MM.1S (cell line): ENCODE data around the gene FAM3D.

Source experiments
- DNase-seq: peaks from one replicate; pipeline ENCODE4 v3.0.0-alpha.2; 2015
- H2AFZ ChIP-seq: fragments of 300-600 bp; sonication (generic); 2 replicates; pipeline ENCODE4 v1.6.0; 2016; ENCODE audit warnings: antibody characterized with exemption, low read length
- H3F3A ChIP-seq: fragments of 300-600 bp; sonication (generic); 2 replicates; pipeline ENCODE4 v1.6.1; 2016; ENCODE audit warnings: mild to moderate bottlenecking, antibody characterized with exemption, low read length, moderate library complexity, mixed read lengths; ENCODE audit not compliant: insufficient read depth
- H3K27ac ChIP-seq: fragments of 300-600 bp; sonication (generic); 2 replicates; pipeline ENCODE4 v1.5.1; 2016; ENCODE audit warnings: mild to moderate bottlenecking, low read length
- H3K27me3 ChIP-seq: fragments of 300-600 bp; sonication (generic); replicated peaks from 2 replicates; pipeline ENCODE4 v1.6.0; 2016; ENCODE audit warnings: low read length; ENCODE audit not compliant: insufficient read depth
- H3K36me3 ChIP-seq: fragments of 300-600 bp; sonication (generic); replicated peaks from 2 replicates; pipeline ENCODE4 v1.6.1; 2016; ENCODE audit warnings: mild to moderate bottlenecking, low read length, mixed read lengths; ENCODE audit not compliant: insufficient read depth
- H3K4me1 ChIP-seq: fragments of 300-600 bp; sonication (generic); 2 replicates; pipeline ENCODE4 v1.6.1; 2016; ENCODE audit warnings: low read length, mixed read lengths
- H3K4me2 ChIP-seq: fragments of 300-600 bp; sonication (generic); 2 replicates; pipeline ENCODE4 v1.6.0; 2016; ENCODE audit warnings: low read depth, low read length
- H3K4me3 ChIP-seq: fragments of 300-600 bp; sonication (generic); 2 replicates; pipeline ENCODE4 v1.5.1; 2016; ENCODE audit warnings: low read length, mixed read lengths
- H3K79me2 ChIP-seq: fragments of 300-600 bp; sonication (generic); 2 replicates; pipeline ENCODE4 v1.6.1; 2016; ENCODE audit warnings: mixed run types, low read length, mixed read lengths
- H3K9ac ChIP-seq: fragments of 300-600 bp; sonication (generic); 2 replicates; pipeline ENCODE4 v1.6.1; 2016; ENCODE audit warnings: low read length, mixed read lengths
- H3K9me2 ChIP-seq: fragments of 300-600 bp; sonication (generic); replicated peaks from 2 replicates; pipeline ENCODE4 v1.6.1; 2016; ENCODE audit warnings: mild to moderate bottlenecking, low read length, mixed read lengths; ENCODE audit not compliant: insufficient read depth
- H3K9me3 ChIP-seq: fragments of 300-600 bp; sonication (generic); replicated peaks from 2 replicates; pipeline ENCODE4 v1.6.1; 2016; ENCODE audit warnings: mild to moderate bottlenecking, low read length, mixed read lengths; ENCODE audit not compliant: insufficient read depth
- H4K20me1 ChIP-seq: fragments of 300-600 bp; sonication (generic); 2 replicates; pipeline ENCODE4 v1.6.1; 2016; ENCODE audit warnings: mild to moderate bottlenecking, low read length, moderate library complexity, mixed read lengths; ENCODE audit not compliant: insufficient read depth
- EZH2 ChIP-seq: fragments of 300-600 bp; sonication (generic); optimal IDR thresholded peaks from 2 replicates; pipeline ENCODE3; 2017; ENCODE audit warnings: low read depth, mild to moderate bottlenecking, antibody characterized with exemption, low read length, mixed read lengths
- EZH2phosphoT487 ChIP-seq: fragments of 300-600 bp; sonication (generic); IDR thresholded peaks from 2 replicates; pipeline ENCODE4 v1.6.1; 2018; ENCODE audit warnings: antibody characterized with exemption, low read length
- TF ChIP-seq, protein P1 (sequence below): fragments of 300-600 bp; sonication (generic); IDR thresholded peaks from 2 replicates; pipeline ENCODE4 v1.5.1; 2016; ENCODE audit warnings: antibody characterized with exemption, low read length, mixed read lengths

FAM3D gene

DNA sequence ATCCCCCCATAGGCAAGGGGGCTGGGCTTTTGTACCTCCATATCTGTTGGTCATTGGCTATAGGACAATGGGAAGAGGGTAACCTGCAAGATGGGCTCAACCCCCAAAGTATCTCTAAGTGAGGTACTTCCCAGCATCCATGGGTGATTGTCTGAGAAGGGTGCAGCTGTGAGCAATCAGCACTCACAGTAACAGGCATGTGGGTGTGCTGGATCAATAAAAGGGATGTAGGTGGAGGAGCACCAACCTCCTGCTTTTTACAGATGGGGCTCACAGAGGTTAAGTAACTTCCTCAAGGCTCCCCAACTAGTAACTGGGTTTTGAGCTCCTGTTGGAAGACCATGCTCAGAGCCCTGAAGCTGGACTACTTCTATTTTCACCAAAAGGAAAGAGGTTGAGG lies 63.0 kb downstream of the FAM3D start:
- H3K9me3 ChIP-seq = no peaks in the 10 kb centered on the region
- H3K4me1 ChIP-seq = no peaks in the 10 kb centered on the region
- H2AFZ ChIP-seq = no peak overlapping the region
- no peaks in the 10 kb centered on the region for H3K9me2 ChIP-seq
- H3K27me3 ChIP-seq = no peaks in the 10 kb centered on the region
- no peak overlapping the region for H3K27ac ChIP-seq
- H3K36me3 ChIP-seq = no peaks in the 10 kb centered on the region
- no peaks in the 10 kb centered on the region for H3K79me2 ChIP-seq
- H3F3A ChIP-seq = no peaks in the 10 kb centered on the region
- H3K9ac ChIP-seq = no peak overlapping the region
- DNase-seq = no peak
- H4K20me1 ChIP-seq = no peaks in the 10 kb centered on the region
- no peak overlapping the region for H3K4me3 ChIP-seq
- TF ChIP-seq EZH2phosphoT487 (no peak), EZH2 (no peak)
- TF ChIP-seq, protein P1, sequence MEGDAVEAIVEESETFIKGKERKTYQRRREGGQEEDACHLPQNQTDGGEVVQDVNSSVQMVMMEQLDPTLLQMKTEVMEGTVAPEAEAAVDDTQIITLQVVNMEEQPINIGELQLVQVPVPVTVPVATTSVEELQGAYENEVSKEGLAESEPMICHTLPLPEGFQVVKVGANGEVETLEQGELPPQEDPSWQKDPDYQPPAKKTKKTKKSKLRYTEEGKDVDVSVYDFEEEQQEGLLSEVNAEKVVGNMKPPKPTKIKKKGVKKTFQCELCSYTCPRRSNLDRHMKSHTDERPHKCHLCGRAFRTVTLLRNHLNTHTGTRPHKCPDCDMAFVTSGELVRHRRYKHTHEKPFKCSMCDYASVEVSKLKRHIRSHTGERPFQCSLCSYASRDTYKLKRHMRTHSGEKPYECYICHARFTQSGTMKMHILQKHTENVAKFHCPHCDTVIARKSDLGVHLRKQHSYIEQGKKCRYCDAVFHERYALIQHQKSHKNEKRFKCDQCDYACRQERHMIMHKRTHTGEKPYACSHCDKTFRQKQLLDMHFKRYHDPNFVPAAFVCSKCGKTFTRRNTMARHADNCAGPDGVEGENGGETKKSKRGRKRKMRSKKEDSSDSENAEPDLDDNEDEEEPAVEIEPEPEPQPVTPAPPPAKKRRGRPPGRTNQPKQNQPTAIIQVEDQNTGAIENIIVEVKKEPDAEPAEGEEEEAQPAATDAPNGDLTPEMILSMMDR = no peak
- H3K4me2 ChIP-seq = no peak overlapping the region

DNA sequence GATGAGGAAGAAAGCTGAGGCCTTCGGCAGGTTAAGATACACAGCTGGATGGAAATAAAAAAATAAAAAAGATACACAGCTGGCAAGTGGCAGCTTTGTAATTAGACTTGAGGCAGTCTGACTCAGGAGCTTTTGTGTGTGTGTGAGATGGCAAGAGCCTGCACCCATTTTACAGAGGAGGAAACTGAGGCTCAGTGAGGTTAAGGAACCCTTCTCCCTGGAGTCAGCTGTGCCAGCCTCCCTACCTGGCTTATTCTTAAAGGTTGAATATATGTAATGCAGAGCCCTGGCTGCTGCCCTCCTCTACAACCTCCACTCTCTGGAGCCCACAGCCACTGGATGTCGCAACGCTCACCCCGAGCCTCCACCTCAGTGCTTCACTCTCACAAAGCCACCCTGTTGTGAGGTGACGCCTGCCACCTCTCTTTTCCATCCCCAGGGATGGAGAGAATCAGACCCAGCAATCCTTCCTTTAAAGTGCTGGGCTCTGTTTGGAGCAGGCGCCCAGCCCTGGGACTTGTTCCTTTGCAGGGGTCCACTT lies 68.7 kb downstream of the FAM3D start:
- no peaks in the 10 kb centered on the region for H4K20me1 ChIP-seq
- TF ChIP-seq EZH2 = no peak
- no peak for TF ChIP-seq EZH2phosphoT487
- TF ChIP-seq, protein P1 = no peak
- DNase-seq = no peak

DNA sequence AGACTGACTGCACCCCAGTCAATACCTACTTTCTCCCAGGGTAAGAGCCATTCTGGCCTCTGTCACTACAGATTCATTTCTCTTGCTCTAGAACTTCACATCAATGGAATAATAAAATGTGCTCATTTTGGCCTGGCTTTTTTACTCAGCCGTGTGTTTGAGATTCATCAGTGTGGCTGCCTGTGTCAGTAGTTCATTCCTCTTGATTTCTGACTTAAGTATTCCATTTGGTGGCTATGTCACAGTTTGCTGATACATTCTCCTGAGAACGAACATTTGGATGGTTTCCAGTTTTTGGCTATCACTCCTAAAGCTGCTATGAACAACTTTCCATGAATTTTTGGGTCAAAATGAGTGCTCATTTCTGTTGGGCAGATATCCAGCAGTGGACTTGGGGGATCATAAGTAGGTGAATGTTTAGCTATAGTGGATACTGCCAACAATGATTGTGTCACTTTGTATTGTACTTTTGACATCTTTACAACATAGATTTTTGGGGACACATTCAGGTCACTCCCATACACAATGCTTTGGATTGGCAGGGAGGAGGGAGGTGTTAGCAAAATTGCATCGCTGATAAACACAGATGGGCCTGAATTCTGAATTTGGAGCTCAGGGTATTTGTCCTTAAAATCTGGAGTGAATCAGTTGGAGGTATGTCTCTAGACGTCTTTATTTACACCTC lies 69.6 kb downstream of the FAM3D start:
- Histone ChIP-seq H3F3A (no peaks in the 10 kb centered on the region), H3K9me3 (no peaks in the 10 kb centered on the region), H3K4me1 (no peaks in the 10 kb centered on the region), H3K4me3 (no peak overlapping the region), H3K27me3 (no peaks in the 10 kb centered on the region), H3K9ac (no peak overlapping the region), H4K20me1 (no peaks in the 10 kb centered on the region), H3K27ac (no peak overlapping the region), H3K36me3 (no peaks in the 10 kb centered on the region), H3K79me2 (no peaks in the 10 kb centered on the region), H3K4me2 (no peak overlapping the region), H3K9me2 (no peaks in the 10 kb centered on the region), H2AFZ (no peak overlapping the region)
- no peak for TF ChIP-seq EZH2
- no peak for TF ChIP-seq EZH2phosphoT487
- TF ChIP-seq, protein P1 = no peak
- DNase-seq = no peak

More for the DNA sequence above, 68.7 kb downstream of the FAM3D start:
- H3K27me3 ChIP-seq = no peaks in the 10 kb centered on the region
- no peaks in the 10 kb centered on the region for H3F3A ChIP-seq
- no peak overlapping the region for H2AFZ ChIP-seq
- H3K9me3 ChIP-seq = no peaks in the 10 kb centered on the region
- H3K9ac ChIP-seq = no peak overlapping the region
- H3K36me3 ChIP-seq = no peaks in the 10 kb centered on the region
- H3K4me1 ChIP-seq = no peaks in the 10 kb centered on the region
- H3K4me3 ChIP-seq = no peak overlapping the region
- no peaks in the 10 kb centered on the region for H3K9me2 ChIP-seq
- H3K4me2 ChIP-seq = no peak overlapping the region
- no peaks in the 10 kb centered on the region for H3K79me2 ChIP-seq
- no peak overlapping the region for H3K27ac ChIP-seq
